HepG2 (cell line): ENCODE data around the gene DIP2C. TPM values are rescaled to one million over a fixed set of nuclear protein-coding genes. Genes with fewer than 3 reads are reported as not detected.

ENCODE experiments used
- ATAC-seq: fragments of 200-7000 bp; cut with Tn5 transposase; 3 replicates; pipeline ENCODE4 v1.9.1; 2020; ENCODE audit warnings: mild to moderate bottlenecking, moderate library complexity
- BruUV-seq: library from RNA; stranded (reverse); fragments of 400-500 nt; replicated peaks from 2 replicates; lab custom pipeline; 2021; lab: Mats Ljungman, UMichigan
- CTCF ChIA-PET: fragments of 300-600 bp; formaldehyde crosslinking; extraction: SDS; loops from one replicate; lab custom pipeline; 2021; ENCODE audit warnings: low total read pairs, inconsistent platforms, low intra/inter-chr PET ratio; lab: Yijun Ruan, JAX
- POLR2A ChIA-PET: fragments of 350-600 bp; sonication (Branson Sonifier 250); formaldehyde crosslinking; loops from one replicate; lab custom pipeline; 2020; ENCODE audit warnings: antibody characterized with exemption, inconsistent platforms; lab: Yijun Ruan, JAX
- DNase-seq: peaks from one replicate; pipeline ENCODE4 v3.0.0-alpha.2; 2015; ENCODE audit warnings: low spot score
- FAIRE-seq: peaks from 3 replicates; lab custom pipeline; 2011; peaks lifted over from hg19 to GRCh38; lab: Jason Lieb, UNC
- H2AFZ ChIP-seq: one replicate; pipeline ENCODE4 v1.6.1; 2011; ENCODE audit warnings: low read length, inconsistent platforms
- H3K27ac ChIP-seq: fragments of 300-600 bp; 3 replicates; pipeline ENCODE4 v1.8.0; 2011; ENCODE audit warnings: mixed run types, mild to moderate bottlenecking, mixed read lengths, low read length, inconsistent platforms; ENCODE audit not compliant: insufficient read depth; ENCODE audit errors: extremely low read length
- H3K27me3 ChIP-seq, 2 experiments: fragments of 200-600 bp in 1 of 2; 2 replicates in 1 of 2; 3 replicates in 1 of 2; pipeline versions ENCODE4 v1.6.0 to v1.8.0; 2011; ENCODE audit warnings: low read length in 2 of 2, mild to moderate bottlenecking in 2 of 2, moderate library complexity in 2 of 2, inconsistent platforms in 1 of 2; ENCODE audit not compliant: insufficient read depth in 2 of 2, control insufficient read depth in 1 of 2
- H3K36me3 ChIP-seq, 2 experiments: fragments of 200-600 bp in 1 of 2; replicated peaks in 1 of 2; 2 replicates in 1 of 2; 3 replicates in 1 of 2; pipeline versions ENCODE4 v1.5.1 to v1.8.0; 2011; ENCODE audit warnings: low read length in 2 of 2, inconsistent platforms in 1 of 2; ENCODE audit not compliant: insufficient read depth in 2 of 2, control insufficient read depth in 1 of 2
- H3K4me1 ChIP-seq: 2 replicates; pipeline ENCODE4 v1.5.1; 2012; ENCODE audit warnings: low read length, inconsistent platforms; ENCODE audit not compliant: insufficient read depth
- H3K4me2 ChIP-seq: 2 replicates; pipeline ENCODE4 v1.6.0; 2011; ENCODE audit warnings: low read depth, low read length, inconsistent platforms
- H3K4me3 ChIP-seq, 3 experiments: fragments of 200-600 bp in 1 of 3; sonication (generic), shearing (Covaris generic) in 1 of 3; replicated peaks in 1 of 3; 2 replicates each; pipeline ENCODE4 v1.5.1; 2011 to 2016; ENCODE audit warnings: low read length in 3 of 3, inconsistent platforms in 2 of 3, low read depth in 2 of 3, mild to moderate bottlenecking in 2 of 3, control low read depth in 1 of 3, mixed read lengths in 1 of 3; ENCODE audit not compliant: insufficient read depth in 1 of 3
- H3K79me2 ChIP-seq: one replicate; pipeline ENCODE4 v1.6.1; 2011; ENCODE audit warnings: low read length, inconsistent platforms; ENCODE audit not compliant: insufficient read depth
- H3K9ac ChIP-seq: 2 replicates; pipeline ENCODE4 v1.6.0; 2011; ENCODE audit warnings: mild to moderate bottlenecking, low read depth, low read length, inconsistent platforms; ENCODE audit not compliant: insufficient read depth
- H3K9me3 ChIP-seq: 2 replicates; pipeline ENCODE4 v1.5.1; 2012; ENCODE audit warnings: mild to moderate bottlenecking, low read length
- H4K20me1 ChIP-seq: 2 replicates; pipeline ENCODE4 v1.6.0; 2011; ENCODE audit warnings: inconsistent platforms, mild to moderate bottlenecking, low read length, moderate library complexity; ENCODE audit not compliant: insufficient read depth
- CBFB ChIP-seq: sonication (generic); formaldehyde crosslinking; IDR thresholded peaks from 2 replicates; pipeline ENCODE4 v1.4.0; 2020; ENCODE audit warnings: missing genetic modification reagents
- GABPB1 ChIP-seq: IDR thresholded peaks from 2 replicates; pipeline ENCODE4 v1.6.1; 2016; ENCODE audit warnings: mild to moderate bottlenecking, missing genetic modification reagents, moderate library complexity, missing compliant biosample characterization
- MED8 ChIP-seq: sonication (generic); formaldehyde crosslinking; IDR thresholded peaks from 2 replicates; pipeline ENCODE4 v1.8.1; 2023; ENCODE audit warnings: mild to moderate bottlenecking, missing genetic modification reagents; ENCODE audit not compliant: insufficient replicate concordance
- SMAD3 ChIP-seq: sonication (generic); formaldehyde crosslinking; IDR thresholded peaks from 2 replicates; pipeline ENCODE4 v1.4.0; 2020; ENCODE audit warnings: missing genetic modification reagents
- SMC3 ChIP-seq: IDR thresholded peaks from 2 replicates; pipeline ENCODE4 v1.6.1; 2011; ENCODE audit warnings: low read length, improper control_type of control experiment
- YEATS4 ChIP-seq: sonication (generic); formaldehyde crosslinking; IDR thresholded peaks from 2 replicates; pipeline ENCODE4 v1.4.0; 2020; ENCODE audit warnings: missing genetic modification reagents, borderline replicate concordance
- ZFP1 ChIP-seq: IDR thresholded peaks from 2 replicates; pipeline ENCODE4 v1.6.1; 2016
- ZNF101 ChIP-seq: sonication (generic); formaldehyde crosslinking; IDR thresholded peaks from 2 replicates; pipeline ENCODE4 v1.4.0; 2020; ENCODE audit warnings: mild to moderate bottlenecking, low read depth, missing genetic modification reagents, borderline replicate concordance
- ZNF326 ChIP-seq: sonication (generic); formaldehyde crosslinking; IDR thresholded peaks from 2 replicates; pipeline ENCODE4 v1.4.0; 2020; ENCODE audit warnings: missing genetic modification reagents, borderline replicate concordance
- ZNF431 ChIP-seq: sonication (generic); formaldehyde crosslinking; IDR thresholded peaks from 2 replicates; pipeline ENCODE4 v1.9.0; 2022; ENCODE audit warnings: missing genetic modification reagents, low read depth, mild to moderate bottlenecking, borderline replicate concordance
- ZNF773 ChIP-seq: sonication (generic); formaldehyde crosslinking; IDR thresholded peaks from 2 replicates; pipeline ENCODE4 v1.4.0; 2020; ENCODE audit warnings: missing genetic modification reagents, borderline replicate concordance
- WGBS: methylation state at CpG from one replicate; pipeline ENCODE4 v1.1.6; 2017; ENCODE audit warnings: low lambda C conversion rate; 5-methylcytosine and 5-hydroxymethylcytosine counted together
- in situ Hi-C: cut with HindIII; loops from 2 replicates; pipeline ENCODE4 v1.10.0; 2017; ENCODE audit warnings: low pct_unique_long_range_greater_than_20kb; ENCODE audit not compliant: extremely low pct_ligation_motif_present
- intact Hi-C: fragments of 100-400 bp; cut with micrococcal nuclease; formaldehyde crosslinking; loops from one replicate; pipeline ENCODE4 v1.10.0; 2022; ENCODE audit not compliant: unreplicated experiment
- polyA plus RNA-seq, 8 experiments: library from polyadenylated mRNA; depleted of rRNA in 3 of 8; stranded (reverse) in 7 of 8; unstranded in 1 of 8; fragments of >200 nt; fragmentation: Illumina TruSeq in 4 of 8; extraction: Trizol in 4 of 8; gene quantifications; 2 replicates each; pipeline versions ENCODE4 v1.2.1 to v1.2.3, GENCODE V29; 2011 to 2016; ENCODE audit warnings: low read depth in 4 of 8, missing spikeins in 1 of 8, mixed read lengths in 1 of 8; ENCODE audit not compliant: insufficient read depth in 1 of 8
- total RNA-seq, 5 experiments: library from RNA; depleted of rRNA; stranded (reverse); fragments of >200 nt; fragmentation: Illumina TruSeq; extraction: Trizol; gene quantifications; 2 replicates each; pipeline ENCODE4 v1.2.3, GENCODE V29; 2016; ENCODE audit warnings: low read depth in 1 of 5
- TF ChIP-seq, protein P1 (sequence below): sonication (generic); formaldehyde crosslinking; IDR thresholded peaks from 2 replicates; pipeline ENCODE4 v1.5.1; 2020; ENCODE audit warnings: mild to moderate bottlenecking, missing genetic modification reagents
- TF ChIP-seq, protein P2 (sequence below): sonication (generic); formaldehyde crosslinking; IDR thresholded peaks from 2 replicates; pipeline ENCODE4 v1.4.0; 2020; ENCODE audit warnings: mild to moderate bottlenecking, missing genetic modification reagents
- TF ChIP-seq, protein P3 (sequence below): IDR thresholded peaks from 2 replicates; pipeline ENCODE4 v1.6.1; 2012; ENCODE audit warnings: low read length, improper control_type of control experiment

The DIP2C gene
- total and polyA plus RNA-seq, 2 of the 13 experiments (the other 11 are each of a cell fraction or from before 2014, with no cell fraction given): 2.2 to 2.7 TPM

DNA sequence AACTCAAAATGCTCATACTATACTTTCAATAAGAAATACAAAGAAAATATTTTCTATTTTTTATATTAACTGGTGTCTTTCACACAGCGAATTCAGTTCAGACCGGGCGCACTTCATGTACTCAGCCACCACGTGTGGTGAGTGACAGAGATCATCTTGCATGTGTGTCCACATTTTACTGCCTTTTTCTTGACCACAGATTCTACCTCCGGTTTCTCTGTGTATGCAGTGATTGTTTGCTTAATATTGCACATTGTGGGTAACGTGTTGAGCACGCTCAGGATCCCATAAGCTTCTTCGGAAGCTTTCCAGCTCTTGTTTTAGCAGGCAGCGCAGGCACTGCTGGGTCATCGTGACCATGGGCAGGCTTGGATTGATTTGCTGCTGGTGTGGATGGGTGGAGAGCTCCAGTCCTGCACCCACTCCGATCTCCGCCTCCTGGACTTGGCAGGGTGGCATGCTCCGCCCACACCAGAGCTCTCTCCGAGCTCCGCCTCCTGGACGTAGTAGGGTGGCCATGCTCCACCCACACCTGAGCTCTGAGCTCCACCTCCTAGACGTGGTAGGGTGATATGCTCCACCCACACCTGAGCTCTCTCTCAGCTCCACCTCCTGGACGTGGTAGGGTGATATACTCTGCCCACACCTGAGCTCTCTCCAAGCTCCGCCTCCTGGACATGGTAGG lies 253.3 kb downstream of the DIP2C start (continued):
- TF ChIP-seq, protein P1, sequence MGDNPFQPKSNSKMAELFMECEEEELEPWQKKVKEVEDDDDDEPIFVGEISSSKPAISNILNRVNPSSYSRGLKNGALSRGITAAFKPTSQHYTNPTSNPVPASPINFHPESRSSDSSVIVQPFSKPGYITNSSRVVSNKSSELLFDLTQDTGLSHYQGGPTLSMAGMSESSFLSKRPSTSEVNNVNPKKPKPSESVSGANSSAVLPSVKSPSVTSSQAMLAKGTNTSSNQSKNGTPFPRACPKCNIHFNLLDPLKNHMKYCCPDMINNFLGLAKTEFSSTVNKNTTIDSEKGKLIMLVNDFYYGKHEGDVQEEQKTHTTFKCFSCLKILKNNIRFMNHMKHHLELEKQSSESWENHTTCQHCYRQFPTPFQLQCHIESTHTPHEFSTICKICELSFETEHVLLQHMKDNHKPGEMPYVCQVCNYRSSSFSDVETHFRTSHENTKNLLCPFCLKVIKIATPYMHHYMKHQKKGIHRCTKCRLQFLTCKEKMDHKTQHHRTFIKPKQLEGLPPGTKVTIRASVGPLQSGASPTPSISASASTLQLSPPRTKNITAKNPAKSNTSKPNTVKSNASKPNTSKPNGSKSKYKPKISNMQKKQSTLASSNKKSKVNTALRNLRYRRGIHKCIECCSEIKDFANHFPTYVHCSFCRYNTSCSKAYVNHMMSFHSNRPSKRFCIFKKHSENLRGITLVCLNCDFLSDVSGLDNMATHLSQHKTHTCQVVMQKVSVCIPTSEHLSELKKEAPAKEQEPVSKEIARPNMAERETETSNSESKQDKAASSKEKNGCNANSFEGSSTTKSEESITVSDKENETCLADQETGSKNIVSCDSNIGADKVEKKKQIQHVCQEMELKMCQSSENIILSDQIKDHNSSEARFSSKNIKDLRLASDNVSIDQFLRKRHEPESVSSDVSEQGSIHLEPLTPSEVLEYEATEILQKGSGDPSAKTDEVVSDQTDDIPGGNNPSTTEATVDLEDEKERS (CRISPR knock-in tag): no peak
- TF ChIP-seq, all 625 proteins: peak for 0

DNA sequence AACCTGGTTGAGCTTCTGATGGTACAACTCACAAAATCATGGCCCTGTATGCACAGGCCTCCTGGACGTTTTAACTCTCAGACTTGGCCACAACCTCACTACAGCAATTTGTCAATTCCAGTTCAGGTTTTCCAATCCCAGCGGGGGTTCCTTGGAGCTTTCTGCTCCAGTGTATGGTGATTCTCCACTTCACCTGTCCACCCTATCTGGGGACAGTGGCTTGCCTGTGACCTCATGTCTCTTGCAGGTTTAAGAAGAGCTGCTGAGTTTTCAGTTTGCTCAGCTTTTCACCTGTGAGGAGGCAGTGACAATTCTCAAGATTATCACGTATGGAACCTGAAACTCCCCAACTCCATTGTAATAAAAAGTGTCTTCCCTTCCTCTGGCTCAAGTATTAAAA lies 254.1 kb downstream of the DIP2C start:
- in situ Hi-C loops (no loop called here), intact Hi-C loops (no loop called here)
- WGBS: 81% methylated on average over 3 of the region's 3 CpGs
- no peak overlapping the region for H3K9ac ChIP-seq
- H3K4me3 ChIP-seq: no peak overlapping the region
- POLR2A ChIA-PET: no interaction called here
- no peak overlapping the region for H2AFZ ChIP-seq
- no TSS peak for BruUV-seq
- DNase-seq (no peak), FAIRE-seq (no peak), ATAC-seq (no peak)
- H4K20me1 ChIP-seq: no peaks in the 10 kb centered on the region
- H3K4me2 ChIP-seq: no peak overlapping the region
- H3K79me2 ChIP-seq: no peaks in the 10 kb centered on the region
- H3K9me3 ChIP-seq: no peaks in the 10 kb centered on the region
- H3K4me1 ChIP-seq: no peaks in the 10 kb centered on the region
- H3K36me3 ChIP-seq: no peaks in the 10 kb centered on the region; a peak in 2 of 5 replicates
- CTCF ChIA-PET: no interaction called here
- no peaks in the 10 kb centered on the region for H3K27me3 ChIP-seq
- H3K27ac ChIP-seq: no peak overlapping the region
- no peak for TF ChIP-seq ZNF101
- no peak for TF ChIP-seq YEATS4 (CRISPR knock-in tag)
- no peak for TF ChIP-seq ZNF431 (CRISPR knock-in tag)
- TF ChIP-seq, protein P2, sequence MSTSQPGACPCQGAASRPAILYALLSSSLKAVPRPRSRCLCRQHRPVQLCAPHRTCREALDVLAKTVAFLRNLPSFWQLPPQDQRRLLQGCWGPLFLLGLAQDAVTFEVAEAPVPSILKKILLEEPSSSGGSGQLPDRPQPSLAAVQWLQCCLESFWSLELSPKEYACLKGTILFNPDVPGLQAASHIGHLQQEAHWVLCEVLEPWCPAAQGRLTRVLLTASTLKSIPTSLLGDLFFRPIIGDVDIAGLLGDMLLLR: no peak
- TF ChIP-seq CBFB (CRISPR knock-in tag): no peak
- TF ChIP-seq ZFP1 (CRISPR knock-in tag): no peak
- no peak for TF ChIP-seq SMAD3 (CRISPR knock-in tag)
- TF ChIP-seq MED8: no peak
- TF ChIP-seq, protein P3, sequence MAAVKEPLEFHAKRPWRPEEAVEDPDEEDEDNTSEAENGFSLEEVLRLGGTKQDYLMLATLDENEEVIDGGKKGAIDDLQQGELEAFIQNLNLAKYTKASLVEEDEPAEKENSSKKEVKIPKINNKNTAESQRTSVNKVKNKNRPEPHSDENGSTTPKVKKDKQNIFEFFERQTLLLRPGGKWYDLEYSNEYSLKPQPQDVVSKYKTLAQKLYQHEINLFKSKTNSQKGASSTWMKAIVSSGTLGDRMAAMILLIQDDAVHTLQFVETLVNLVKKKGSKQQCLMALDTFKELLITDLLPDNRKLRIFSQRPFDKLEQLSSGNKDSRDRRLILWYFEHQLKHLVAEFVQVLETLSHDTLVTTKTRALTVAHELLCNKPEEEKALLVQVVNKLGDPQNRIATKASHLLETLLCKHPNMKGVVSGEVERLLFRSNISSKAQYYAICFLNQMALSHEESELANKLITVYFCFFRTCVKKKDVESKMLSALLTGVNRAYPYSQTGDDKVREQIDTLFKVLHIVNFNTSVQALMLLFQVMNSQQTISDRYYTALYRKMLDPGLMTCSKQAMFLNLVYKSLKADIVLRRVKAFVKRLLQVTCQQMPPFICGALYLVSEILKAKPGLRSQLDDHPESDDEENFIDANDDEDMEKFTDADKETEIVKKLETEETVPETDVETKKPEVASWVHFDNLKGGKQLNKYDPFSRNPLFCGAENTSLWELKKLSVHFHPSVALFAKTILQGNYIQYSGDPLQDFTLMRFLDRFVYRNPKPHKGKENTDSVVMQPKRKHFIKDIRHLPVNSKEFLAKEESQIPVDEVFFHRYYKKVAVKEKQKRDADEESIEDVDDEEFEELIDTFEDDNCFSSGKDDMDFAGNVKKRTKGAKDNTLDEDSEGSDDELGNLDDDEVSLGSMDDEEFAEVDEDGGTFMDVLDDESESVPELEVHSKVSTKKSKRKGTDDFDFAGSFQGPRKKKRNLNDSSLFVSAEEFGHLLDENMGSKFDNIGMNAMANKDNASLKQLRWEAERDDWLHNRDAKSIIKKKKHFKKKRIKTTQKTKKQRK: no peak
- TF ChIP-seq ZNF773: no peak
- TF ChIP-seq SMC3: no peak
- TF ChIP-seq ZNF326: no peak
- TF ChIP-seq GABPB1: no peak
